Measurements from ENCODE around the gene ALDH9A1.

DNA sequence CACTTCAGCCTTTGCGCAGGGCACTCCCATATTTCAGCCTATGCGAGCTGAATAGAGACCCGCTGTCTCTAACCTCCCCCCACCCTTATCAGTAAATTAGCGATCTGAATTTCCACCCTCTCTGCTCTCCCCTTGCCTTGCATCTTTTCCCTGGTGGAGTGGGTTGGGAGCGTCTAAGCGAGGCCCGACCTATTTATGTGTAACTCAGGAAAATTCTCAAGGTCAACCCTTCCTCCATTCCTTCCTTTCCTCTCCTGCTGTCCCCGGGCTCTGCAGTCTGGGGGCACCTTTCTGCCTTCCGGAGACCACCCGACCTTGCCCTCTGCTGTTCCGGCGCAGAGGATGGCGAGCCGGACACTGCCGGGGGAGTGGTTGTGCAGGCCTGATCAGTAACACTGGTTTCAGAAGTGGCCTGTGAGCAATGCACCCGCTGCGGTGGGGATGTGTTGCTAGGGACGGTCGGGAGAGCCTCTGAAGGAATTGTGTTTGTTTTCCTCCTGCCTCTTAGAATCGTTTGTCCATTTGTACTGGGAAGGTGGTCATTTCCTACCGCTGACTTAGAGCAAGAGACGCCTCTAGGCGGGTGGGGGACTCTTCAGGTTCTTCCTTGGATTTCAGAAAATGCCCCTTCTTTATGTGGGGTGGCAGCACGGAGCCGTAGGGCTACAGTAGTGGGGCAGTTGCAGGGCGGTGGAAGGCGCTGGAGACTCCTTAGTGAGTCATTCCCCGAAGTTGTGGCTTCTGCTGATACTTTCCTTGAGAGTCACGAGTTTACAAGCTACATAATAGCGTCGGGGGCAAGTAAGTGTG is 66.8 kb downstream of the ALDH9A1 start:
- TF ChIP-seq, protein P1, sequence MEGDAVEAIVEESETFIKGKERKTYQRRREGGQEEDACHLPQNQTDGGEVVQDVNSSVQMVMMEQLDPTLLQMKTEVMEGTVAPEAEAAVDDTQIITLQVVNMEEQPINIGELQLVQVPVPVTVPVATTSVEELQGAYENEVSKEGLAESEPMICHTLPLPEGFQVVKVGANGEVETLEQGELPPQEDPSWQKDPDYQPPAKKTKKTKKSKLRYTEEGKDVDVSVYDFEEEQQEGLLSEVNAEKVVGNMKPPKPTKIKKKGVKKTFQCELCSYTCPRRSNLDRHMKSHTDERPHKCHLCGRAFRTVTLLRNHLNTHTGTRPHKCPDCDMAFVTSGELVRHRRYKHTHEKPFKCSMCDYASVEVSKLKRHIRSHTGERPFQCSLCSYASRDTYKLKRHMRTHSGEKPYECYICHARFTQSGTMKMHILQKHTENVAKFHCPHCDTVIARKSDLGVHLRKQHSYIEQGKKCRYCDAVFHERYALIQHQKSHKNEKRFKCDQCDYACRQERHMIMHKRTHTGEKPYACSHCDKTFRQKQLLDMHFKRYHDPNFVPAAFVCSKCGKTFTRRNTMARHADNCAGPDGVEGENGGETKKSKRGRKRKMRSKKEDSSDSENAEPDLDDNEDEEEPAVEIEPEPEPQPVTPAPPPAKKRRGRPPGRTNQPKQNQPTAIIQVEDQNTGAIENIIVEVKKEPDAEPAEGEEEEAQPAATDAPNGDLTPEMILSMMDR (IDR thresholded peaks at IDR 0.05; ENCODE audit: control extremely low read depth in 1 of 3, insufficient read depth in 1 of 3, low read depth in 1 of 3, low read length in 3 of 3), result no peak
- TF ChIP-seq TAF1 (IDR thresholded peaks at IDR 0.05; ENCODE audit: low read depth, low read length) (no peak), BACH1 (IDR thresholded peaks at IDR 0.05; ENCODE audit: low read length) (no peak), TEAD4 (IDR thresholded peaks at IDR 0.05; ENCODE audit: low read depth, low read length) (no peak), CEBPB (IDR thresholded peaks at IDR 0.05; ENCODE audit: low read depth, low read length) (no peak), GTF2F1 (IDR thresholded peaks at IDR 0.05; ENCODE audit: borderline replicate concordance, low read depth, low read length) (no peak), NRF1 (IDR thresholded peaks at IDR 0.05; ENCODE audit: low read depth, low read length) (no peak), POLR2A (IDR thresholded peaks at IDR 0.05; ENCODE audit: control extremely low read depth in 1 of 2, low read depth in 2 of 2, low read length in 2 of 2) (no peak; a peak in 1 of 3 replicates), EZH2 (IDR thresholded peaks at IDR 0.05; ENCODE audit: low read depth, low read length, severe bottlenecking) (no peak), RAD21 (IDR thresholded peaks at IDR 0.05 in 1 of 2, conservative IDR thresholded peaks at IDR 0.05 in 1 of 2; ENCODE audit: low read depth in 2 of 2, low read length in 2 of 2) (no peak), ZNF274 (IDR thresholded peaks at IDR 0.05; ENCODE audit: borderline replicate concordance, extremely low read depth, low read length) (no peak)
- TF ChIP-seq, protein P2, sequence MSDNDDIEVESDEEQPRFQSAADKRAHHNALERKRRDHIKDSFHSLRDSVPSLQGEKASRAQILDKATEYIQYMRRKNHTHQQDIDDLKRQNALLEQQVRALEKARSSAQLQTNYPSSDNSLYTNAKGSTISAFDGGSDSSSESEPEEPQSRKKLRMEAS (IDR thresholded peaks at IDR 0.05), result no peak

Measured in H1 (cell line).